GM23248 (cell line): ENCODE data around the gene NEIL1.

Experiments used
- EZH2 ChIP-seq: fragments of 200-600 bp; sonication (generic); IDR thresholded peaks from 2 replicates; pipeline ENCODE4 v1.6.1; 2018; ENCODE audit warnings: antibody characterized with exemption, mild to moderate bottlenecking; ENCODE audit not compliant: insufficient read depth, poor library complexity, severe bottlenecking
- EZH2phosphoT487 ChIP-seq: fragments of 200-600 bp; sonication (generic); IDR thresholded peaks from 2 replicates; pipeline ENCODE4 v1.6.1; 2018; ENCODE audit warnings: antibody characterized with exemption, moderate library complexity, mild to moderate bottlenecking, low read depth; ENCODE audit not compliant: insufficient read depth

- TF ChIP-seq EZH2 (no peak), EZH2phosphoT487 (no peak)
These were observed 40.7 kb upstream of the NEIL1 start for GRCh38 chr15:75306188-75306587.
